AG09309 (cell line): Measurements from ENCODE around the gene IGFALS.

Source experiments
- DNase-seq: peaks from one replicate; pipeline ENCODE4 v3.0.0-alpha.2; 2010; ENCODE audit warnings: low read depth
- H3K4me3 ChIP-seq: 2 replicates; pipeline ENCODE4 v1.5.1; 2011; ENCODE audit warnings: mild to moderate bottlenecking, low read depth, low read length, moderate library complexity; ENCODE audit not compliant: control insufficient read depth
- CTCF ChIP-seq: IDR thresholded peaks from 2 replicates; pipeline ENCODE4 v1.5.1; 2011; ENCODE audit warnings: mild to moderate bottlenecking, low read depth, low read length, inconsistent platforms; ENCODE audit not compliant: insufficient read depth, control insufficient read depth; ENCODE audit errors: missing control alignments

Gene IGFALS

GRCh38 chr16:1768061-1768766, 25.3 kb downstream of the IGFALS start:
- DNase-seq, result no peak
- TF ChIP-seq CTCF, result no peak
- H3K4me3 ChIP-seq, result no peak overlapping the region

GRCh38 chr16:1767116-1767994, 26.1 kb downstream of the IGFALS start:
- DNase-seq, result no peak
- no peak overlapping the region for H3K4me3 ChIP-seq
- no peak for TF ChIP-seq CTCF

- no peak for TF ChIP-seq CTCF
- H3K4me3 ChIP-seq, result no peak overlapping the region
- DNase-seq, result no peak
These were observed 26.8 kb downstream of the IGFALS start for GRCh38 chr16:1766701-1767100.

GRCh38 chr16:1766231-1766630, 27.3 kb downstream of the IGFALS start:
- DNase-seq, result no peak
- TF ChIP-seq CTCF, result no peak
- H3K4me3 ChIP-seq, result no peak overlapping the region

GRCh38 chr16:1765826-1766225, 27.7 kb downstream of the IGFALS start:
- DNase-seq, result no peak
- no peak for TF ChIP-seq CTCF
- no peak overlapping the region for H3K4me3 ChIP-seq

GRCh38 chr16:1764971-1765370, 28.5 kb downstream of the IGFALS start:
- DNase-seq, result no peak
- no peak for TF ChIP-seq CTCF
- no peak overlapping the region for H3K4me3 ChIP-seq
